ENCODE data around the gene EFNA5.

DNA sequence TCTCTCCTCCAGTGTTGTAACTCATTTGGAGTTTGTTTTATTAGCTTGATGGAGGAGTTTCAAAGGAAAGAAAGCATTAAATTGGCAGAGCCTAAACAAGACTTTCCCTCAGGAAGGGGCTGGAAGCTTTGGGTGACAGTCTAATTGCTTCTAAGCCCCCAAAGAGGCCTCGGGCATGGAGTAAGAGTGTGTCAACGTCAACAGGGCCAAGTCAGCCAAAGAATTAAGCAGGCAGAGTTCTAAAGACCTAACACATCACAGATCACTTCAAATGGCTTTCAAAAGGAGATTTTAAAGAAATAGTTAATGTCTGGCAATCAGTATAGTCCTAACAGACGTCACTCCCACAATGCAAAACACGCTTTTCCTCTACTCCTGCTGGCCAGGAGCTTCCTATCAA lies 234.5 kb downstream of the EFNA5 start:
- TF ChIP-seq POLR2A (IDR thresholded peaks at IDR 0.05), result no peak
- TF ChIP-seq, protein P1, sequence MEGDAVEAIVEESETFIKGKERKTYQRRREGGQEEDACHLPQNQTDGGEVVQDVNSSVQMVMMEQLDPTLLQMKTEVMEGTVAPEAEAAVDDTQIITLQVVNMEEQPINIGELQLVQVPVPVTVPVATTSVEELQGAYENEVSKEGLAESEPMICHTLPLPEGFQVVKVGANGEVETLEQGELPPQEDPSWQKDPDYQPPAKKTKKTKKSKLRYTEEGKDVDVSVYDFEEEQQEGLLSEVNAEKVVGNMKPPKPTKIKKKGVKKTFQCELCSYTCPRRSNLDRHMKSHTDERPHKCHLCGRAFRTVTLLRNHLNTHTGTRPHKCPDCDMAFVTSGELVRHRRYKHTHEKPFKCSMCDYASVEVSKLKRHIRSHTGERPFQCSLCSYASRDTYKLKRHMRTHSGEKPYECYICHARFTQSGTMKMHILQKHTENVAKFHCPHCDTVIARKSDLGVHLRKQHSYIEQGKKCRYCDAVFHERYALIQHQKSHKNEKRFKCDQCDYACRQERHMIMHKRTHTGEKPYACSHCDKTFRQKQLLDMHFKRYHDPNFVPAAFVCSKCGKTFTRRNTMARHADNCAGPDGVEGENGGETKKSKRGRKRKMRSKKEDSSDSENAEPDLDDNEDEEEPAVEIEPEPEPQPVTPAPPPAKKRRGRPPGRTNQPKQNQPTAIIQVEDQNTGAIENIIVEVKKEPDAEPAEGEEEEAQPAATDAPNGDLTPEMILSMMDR (IDR thresholded peaks at IDR 0.05), result no peak

All from lower leg skin (tissue), 3 donors.